NCI-H2227 (cell line): Measurements from ENCODE around the gene FRMD4B.

Experiments
- DNase-seq: peaks from one replicate; lab custom pipeline; 2025; ENCODE audit not compliant: unreplicated experiment; lab: John Stamatoyannopoulos, UW

FRMD4B gene

DNA sequence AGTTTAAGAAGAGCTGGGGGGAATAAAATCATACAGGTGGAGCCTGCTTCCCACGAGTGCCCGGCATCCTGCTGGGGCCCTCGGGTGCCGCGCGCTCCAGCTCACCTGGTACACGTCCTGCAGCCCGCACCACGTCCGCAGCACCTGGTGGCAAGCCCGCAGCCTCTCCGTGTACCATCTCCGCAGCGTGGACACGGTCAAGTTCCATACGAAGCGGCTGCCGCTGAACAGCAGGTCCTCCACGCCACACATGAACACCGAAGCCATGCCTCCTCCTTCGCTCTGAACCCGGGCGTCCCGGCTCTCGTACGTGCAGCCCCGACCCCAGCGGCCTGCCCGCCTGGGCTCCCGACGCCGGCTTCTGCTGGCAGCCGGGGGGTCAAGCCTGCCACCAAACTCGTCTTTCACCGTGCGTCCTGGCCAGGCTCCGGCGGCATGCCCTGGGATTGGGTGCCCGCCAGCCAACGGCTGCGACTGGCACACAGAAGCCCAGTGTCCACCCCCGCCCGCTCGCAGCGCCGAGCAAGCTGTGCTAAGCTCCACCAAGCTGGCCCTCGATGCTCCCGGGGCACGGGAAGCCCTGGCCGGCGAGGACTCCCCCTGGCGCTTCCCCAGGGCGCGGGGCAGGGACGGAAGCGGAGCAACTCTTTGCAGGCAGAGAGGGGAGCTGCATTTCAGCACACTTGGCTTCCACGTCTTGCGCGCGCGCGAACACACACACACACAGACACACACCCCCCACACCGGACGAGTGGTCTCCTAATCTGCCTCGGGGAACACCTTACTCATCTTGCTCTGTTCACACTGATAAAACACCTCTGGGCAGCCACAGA is at the start of gene FRMD4B:
FRMD4B (minus strand) TSS at position 366 of the 833 bp plus-strand sequence; CDS start at position 267, 99 bp downstream.
- peak; percentile 2 for DNase-seq

DNA sequence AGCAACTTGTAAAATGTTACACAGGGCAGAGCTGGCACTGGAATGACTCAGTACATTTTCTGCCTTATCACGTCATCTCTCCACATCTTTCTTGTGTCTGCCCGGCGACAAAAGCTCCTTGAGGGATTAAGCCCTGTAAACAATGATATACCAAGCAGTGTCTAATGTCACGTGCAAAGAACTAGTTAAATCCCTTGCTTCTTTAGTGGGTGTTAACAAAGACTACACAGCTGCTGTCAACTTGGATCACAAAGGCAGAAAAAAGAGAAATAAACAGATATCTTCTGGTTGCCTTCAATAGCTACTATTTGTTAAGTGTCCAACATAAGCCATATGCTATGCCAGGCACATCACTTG is 48.1 kb upstream of the FRMD4B start:
- no peak for DNase-seq

DNA sequence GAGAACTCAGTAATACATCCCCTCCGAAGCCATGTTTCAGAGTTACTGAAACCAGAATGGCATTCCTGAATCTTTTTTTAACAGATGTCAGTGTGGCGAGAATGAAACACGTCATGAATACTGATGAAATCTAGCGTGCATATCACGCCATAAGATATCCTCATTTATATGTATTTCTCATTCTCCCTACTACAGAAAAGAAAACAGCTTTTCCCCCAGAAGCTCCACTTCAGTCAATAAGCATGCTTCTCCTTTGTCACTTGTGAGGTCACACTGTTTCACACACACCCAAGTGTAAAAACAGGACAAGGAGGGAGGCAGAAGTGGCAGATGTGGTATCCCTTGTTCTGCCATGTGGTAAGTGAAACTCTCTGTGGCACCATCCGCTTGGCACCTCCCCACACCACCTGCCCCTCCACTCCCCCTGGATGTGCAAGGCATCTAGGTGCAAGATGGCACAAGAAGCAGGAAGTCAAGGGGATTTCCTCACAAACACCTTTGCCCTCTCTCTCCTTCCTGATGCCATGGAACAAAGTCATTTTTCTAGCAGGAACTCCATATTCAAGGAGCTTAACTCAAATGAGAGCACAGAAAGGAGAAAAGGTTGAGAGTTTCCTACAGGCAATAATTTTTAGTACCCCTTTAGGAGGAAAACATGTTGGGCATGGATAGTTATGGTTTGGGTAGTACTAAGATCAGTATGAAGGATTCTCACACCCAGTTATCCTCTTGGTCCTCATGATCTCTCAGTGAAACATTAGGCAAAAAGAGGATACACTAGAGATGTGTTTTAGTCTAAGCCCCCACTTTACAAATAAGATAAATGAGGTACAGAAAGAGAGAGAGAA is 47.5 kb upstream of the FRMD4B start:
- DNase-seq: no peak

DNA sequence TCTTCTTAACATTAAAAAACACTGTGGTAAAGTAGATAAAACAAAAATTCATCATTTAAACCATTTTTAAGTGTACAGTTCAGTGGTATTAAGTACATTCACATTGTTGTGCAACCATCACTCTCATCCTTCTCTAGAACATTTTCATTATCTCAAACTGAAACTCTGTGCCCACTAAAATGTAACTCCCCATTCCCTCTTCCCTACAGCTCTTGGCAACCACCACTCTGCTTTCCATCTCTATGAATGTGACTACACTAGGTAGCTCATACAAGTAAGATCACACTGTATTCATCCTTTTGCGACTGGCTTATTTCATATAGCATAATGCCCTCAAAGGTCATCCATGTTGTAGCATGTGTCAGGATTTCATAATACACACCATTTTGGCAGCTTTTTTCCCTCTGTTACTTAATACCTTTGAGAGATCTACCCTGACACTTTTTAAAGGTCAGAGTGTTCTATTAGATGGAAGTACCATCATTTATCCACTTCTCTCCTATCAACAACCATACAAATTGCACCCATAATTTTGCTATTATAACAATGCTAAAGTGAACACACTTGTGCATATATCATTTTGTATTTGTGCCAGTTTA is 42.9 kb upstream of the FRMD4B start:
- no peak for DNase-seq

DNA sequence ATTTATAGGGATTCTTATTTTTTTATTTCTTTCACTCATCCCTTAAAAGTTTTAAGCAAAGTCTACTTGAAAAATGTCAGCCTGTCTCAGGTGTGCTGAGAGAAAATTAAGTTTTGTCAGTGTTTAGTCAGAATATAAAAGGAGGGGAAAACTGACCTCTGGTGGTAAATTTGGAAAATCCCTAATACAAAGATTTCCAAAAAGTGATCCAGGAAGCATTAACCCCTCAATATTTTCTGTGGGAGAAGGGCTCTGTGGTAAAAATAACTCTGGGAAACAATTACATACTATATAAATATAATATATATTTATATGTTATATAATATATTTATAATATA is 41.0 kb upstream of the FRMD4B start:
- DNase-seq: no peak

DNA sequence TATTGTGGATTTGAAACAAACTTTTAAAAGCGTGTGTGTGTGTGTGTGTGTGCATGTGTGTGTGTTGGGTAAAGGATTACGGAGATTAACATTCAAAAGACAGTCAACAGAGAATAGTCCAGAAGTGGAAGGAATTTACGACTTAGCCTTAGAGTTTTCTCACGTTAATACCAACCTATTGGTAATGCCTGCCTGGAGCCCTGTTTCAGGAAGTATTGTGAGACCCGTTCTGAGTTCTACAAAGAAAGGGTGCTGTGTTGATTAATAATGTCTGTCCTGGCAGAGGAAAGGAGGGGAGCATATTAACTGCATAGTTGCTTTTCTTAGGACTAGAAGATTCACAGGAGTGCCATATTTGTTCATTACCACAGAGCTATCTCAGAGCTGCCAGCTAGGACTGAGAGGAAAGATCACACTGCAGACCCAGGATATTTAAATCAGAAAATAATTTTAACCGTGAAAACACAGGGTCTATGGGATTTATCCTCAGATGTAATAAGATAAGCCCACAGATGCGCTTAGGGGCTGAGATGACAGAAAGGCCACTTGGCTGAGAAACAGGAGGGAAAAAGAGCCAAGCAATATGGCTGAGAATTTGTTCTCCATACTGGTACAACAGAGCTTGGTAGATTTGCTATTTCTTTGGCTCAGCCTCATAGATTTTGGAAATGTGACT is 40.5 kb upstream of the FRMD4B start:
- no peak for DNase-seq

DNA sequence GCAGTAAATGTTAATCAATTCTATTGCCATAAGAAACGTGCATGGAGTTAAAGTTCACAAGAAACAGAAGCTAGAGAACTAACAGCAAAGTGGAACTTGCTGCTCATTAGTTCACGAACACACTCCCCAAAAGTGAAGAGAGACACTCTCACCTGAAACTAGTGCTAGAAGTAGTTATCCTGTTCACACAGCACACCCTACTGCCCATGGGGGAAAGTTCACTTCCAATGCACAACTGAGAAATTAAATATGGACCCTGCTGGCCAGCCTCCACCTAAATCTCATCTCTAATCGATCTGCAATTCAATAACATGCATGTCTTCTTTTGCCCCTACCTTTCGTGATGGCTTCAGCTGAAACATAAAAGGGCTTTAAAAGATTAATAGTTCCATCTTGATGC is 39.4 kb upstream of the FRMD4B start:
- DNase-seq: no peak

DNA sequence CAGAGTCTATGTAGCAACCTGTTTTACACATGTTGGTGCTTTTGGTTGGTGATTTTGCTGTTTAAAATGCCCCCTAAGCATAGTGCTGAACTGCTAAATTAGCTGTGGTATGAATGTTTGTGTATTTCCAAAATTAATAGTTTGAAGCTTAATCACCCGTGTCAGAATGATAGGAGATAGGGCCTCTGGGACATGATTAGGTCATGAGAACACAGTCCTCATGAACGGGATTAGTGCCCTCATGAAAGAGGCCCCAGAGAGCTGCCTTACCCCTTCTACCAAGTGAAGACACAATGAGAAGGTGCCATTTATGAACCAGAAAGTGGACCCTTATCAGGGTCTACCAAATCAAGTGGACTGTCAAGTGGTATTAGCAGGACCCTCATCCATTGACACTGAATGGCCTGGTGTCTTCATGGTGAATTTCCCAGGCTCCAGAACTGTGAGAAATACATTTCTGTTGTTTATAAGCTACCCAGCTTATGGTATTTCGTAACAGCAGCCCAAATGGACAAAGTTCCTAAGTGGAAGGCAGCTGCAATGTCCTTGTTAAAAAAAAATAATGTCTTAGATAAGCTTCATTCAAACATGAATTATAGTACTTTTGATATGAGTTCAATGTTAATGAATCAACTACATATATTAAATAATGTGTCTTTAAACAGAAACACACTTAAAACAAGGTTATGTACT is 37.7 kb upstream of the FRMD4B start:
- DNase-seq: no peak

DNA sequence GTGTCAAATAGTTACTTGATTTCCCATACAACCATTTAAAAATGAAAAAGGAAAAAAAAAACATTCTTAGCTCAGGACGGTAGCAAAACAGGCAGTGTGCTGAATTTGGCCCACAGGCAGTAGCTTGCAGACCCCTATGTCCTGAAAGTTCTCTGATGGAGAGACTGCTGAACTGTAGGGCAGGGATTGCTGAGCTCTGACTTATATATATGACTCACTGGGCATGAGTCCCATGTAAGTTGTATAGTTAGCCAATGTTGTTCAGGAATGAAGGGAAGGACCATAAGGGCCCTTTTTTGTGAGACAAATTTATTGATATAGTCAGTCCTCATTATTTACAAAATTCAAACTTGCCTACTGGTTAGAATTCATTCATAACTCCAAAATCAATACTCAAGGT is 36.9 kb upstream of the FRMD4B start:
- DNase-seq: no peak

DNA sequence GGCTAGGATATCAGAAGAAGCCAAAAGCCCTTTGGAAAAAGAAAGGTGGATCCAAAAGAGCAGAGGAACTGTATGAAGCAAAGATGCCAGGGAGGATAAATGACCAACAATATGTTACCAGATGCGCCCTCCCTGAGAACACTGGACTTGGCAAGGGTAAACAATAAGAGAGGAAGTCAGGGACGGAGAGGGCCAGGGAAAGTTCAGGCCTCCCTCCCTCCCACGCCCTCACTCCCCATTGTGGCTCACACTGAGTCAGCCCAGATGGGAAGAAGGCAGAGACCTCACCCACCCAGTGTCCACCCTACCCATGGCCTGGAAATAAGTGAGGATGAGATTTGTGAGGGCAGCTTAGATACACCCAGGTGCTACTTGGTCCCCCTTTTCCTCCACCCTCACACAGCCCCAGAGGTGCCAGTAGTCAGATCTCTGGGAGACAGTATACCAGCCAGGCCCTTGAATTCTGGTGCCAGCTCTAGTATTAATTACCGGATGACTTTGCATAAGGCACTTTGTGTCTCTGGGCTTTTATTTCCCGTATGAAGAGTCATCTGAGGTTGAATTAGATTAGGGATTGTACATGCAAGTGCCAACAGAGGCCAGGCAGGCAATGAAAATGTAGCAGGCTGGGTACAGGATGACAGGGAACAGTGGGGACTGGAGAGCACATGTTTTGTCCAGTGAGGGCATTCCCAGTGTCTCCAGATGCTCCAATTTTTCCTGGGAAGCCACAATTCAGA is 35.1 kb upstream of the FRMD4B start:
- DNase-seq: no peak

DNA sequence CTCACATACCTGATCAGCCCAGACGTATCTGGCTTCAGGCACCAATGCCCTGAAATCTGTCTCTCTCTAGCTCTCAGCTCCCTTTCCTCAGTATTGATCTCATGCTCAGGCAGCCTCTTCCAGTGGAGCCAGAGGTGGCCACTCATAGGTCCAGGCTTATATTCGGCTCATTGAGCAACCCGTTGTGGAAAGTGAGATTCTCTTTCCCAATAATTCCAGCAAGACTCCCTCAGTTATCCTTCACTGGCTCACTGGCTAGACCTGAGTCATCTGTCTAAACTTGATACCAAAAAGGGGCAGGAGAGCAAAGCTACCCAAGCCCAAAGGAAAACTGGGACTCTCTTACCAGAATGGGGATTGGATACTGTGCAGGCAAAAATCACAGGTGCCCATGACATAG is 33.4 kb upstream of the FRMD4B start:
- no peak for DNase-seq

DNA sequence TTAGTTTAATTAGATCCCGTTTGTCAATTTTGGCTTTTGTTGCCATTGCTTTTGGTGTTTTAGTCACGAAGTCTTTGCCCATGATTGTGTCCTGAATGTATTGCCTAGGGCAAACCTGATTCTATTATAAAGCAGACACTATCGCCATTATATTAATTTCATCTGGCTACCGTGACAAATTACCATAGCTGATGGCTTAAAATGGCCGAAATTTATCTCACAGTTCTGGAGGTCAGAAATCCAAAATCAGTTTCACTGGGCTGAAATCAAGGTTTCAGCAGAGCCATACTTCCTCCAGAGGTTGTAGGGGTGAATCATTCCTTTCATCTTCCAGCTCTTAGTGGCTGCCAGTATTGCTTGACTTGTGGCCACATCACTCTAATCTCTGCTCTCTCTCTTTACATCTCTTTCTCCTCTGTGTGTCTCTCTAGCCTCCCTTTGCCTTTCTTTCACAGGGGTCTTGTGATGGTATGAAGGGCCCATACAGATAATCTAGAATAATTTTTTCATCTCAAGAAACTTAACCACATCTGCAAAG is 31.7 kb upstream of the FRMD4B start:
- DNase-seq: no peak

DNA sequence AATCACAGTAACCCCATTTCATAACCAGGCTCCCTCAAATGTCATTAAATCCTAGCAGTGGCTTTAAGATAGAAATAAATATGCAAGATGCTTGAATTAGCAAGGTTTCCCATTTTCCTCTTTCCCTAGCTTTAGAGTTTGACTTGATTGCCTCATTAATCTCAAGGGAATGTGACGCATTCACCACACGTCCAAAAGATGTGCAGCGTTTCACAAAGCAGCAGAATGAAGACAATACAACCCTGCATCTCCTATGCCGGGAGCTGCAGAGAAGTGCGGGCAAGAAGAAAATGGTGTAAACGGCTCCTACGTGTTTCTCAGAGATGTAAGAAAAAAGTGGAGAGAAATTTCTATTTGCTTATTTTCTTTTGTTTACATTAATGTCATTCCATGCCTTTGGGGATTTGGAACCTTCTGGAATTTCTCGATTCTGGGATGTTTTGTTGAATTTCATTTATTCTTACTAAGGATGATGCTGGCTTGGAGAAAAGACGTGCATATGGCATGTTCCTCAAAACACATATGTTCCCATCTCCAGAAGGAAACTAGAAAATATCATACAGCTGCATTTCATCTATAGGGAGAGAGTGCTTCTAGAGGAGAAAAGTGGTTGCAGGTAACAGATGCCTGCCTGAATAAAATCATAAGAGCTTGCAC is 27.8 kb upstream of the FRMD4B start:
- no peak for DNase-seq

DNA sequence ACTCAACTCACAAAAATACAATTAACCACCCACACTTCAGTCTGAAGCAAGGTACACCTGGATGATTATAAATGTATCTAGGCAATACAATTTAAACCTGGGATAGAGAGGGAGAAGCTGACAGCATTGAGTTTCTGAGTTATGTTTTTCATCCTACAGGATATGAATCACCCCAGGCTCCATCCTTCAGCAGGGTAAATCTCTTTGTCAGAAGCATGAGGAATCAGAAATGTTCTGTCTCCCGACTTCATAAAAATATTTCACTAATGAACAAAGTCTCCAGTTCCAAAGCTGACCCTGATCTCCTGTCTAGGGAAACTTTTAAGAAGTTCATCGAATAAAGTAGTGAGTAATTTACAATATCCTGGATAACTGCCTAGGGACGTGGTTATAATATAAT is 25.5 kb upstream of the FRMD4B start:
- DNase-seq: no peak

DNA sequence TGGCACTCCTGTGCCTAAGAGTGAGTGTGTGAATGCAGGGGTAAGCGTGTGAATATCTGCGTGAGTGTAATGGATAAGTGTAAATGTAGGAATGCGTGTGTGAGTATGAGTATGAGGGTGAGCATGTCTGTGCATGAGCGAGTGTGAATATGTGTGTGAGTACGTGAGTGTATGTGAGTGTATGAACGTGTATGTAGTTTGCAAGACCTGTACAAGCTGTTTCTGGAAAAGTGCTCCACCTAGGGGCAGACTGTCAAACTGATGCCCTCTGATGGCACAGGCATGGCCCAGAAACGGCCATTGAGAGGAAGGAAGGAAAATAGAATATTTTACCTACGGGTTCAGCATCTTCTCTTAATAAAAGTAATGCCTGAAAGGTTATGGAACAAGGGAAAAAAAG is 24.4 kb upstream of the FRMD4B start:
- peak; percentile 61 for DNase-seq

DNA sequence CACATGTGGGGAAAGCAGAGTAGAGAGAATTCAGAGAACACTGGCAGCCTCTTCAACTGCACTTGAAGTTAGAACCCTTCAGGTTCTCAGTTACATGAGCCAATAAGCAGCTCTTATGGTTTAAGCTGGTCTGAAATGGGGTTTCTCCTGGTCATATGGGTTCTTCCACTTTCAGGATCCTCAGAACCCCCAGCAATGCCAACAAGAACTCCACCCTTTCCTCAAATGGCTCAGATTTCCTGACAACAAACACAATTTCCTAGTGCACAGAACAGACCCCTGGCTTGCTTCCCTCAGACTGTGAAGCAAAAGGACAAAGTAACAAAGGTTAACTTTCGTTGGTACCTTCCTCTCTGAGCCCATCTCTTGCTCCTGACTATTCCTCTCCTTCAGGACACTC is 23.9 kb upstream of the FRMD4B start:
- no peak for DNase-seq

DNA sequence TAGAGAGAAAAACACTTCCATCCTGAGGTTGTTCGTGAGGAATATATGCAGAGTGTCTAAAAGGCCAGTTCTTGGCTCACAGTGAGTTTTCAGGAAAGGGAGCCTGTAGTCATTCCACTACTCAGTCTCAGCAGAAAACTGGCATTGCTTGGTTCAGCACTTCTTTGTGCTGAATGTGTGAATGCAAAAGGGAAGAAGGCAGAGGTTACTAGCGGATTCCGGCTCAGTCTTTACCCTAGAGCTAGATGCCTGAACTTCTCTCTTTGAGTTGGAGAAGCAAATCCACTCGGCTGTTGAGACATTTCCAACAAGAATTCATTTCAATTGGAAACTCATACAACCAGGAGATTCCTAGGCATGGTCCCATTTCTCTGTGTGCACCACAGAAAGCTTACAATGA is 23.1 kb upstream of the FRMD4B start:
- DNase-seq: no peak

DNA sequence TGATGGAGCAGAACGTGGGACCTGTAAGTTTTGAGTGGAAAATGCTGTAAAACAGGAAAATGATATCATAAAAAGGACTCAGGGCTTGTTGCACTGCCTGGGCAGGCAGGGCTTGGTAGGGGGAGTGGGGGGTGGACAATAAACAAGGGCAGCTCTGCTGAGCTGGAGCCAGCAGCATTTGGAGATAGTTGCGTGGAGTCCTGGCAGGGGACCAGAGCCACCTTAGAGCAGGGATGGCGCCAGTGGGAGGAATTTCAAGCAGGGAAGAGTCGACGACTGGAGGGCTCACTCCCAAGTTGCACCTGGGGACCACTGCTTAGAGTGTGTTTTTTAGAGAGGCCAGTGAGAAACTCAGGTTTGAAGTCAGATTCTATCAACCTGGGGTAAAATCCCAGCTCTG is 22.7 kb upstream of the FRMD4B start:
- no peak for DNase-seq

DNA sequence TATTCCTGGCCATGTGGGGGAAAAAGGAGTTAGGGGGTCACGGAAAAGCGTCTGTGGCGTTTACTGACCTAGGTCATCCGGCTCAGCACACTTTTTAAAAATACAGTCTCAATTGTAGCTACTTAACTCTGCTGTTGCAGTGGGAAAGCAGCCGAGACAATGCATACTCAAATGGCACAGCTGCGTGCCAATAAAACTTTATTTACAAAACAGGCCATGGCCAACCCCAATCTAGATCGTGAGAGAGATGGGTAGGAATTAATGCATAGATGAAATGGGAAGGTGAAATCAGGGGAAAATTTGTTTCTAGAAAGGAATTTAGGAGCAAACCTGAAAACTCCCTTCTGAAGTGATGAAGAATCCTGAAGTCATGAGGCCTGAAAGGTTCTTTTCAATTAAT is 22.0 kb upstream of the FRMD4B start:
- DNase-seq: no peak
